GM12874 (cell line): ENCODE measurements around the gene CNTN1.

Source experiments
- CTCF ChIP-seq: IDR thresholded peaks from 2 replicates; pipeline ENCODE4 v1.5.1; 2011; ENCODE audit warnings: low read depth, mild to moderate bottlenecking, control low read depth, low read length, moderate library complexity; ENCODE audit not compliant: insufficient read depth

Gene CNTN1

DNA sequence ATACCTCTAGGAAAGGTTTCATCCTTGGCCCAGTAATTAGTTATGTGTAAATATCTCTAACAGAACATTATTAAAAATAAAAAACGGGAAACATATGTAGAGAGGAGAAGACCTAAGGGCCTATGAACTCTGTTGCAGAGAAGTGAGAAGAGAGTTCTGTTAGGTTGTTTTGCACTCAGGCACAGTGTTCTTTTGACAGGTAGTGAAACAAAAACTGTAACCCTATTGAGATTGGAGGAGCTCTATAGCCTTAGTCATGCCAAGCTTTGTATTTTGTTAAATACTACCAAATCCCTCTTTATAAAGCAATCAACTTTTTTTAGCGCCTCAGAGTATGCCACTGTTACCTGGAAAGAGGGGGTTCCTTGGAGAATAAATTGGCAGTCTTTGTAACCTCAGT, 77.6 kb downstream of the CNTN1 start:
- TF ChIP-seq CTCF: no peak

- no peak for TF ChIP-seq CTCF
Observed at GRCh38 chr12:40770781-40771180, 78.5 kb downstream of the CNTN1 start.

DNA sequence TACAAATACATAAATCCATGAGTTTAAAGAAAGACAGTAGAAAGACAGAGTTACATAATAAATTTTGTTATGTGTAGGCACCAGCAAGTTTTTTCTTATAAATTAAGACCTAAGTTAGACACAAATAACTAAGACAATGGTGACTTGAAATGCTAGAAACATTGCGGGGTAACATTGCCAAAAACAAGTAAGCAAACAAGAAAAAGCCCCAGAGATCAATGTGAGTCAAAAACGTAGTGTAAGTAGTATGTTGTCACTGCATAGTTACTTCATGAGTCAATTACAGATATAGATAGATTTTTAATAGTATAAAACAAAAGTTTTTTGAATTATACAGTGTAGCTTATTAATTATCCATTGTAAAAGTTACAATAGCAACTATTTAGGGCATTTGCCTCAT, 83.4 kb downstream of the CNTN1 start:
- no peak for TF ChIP-seq CTCF

GRCh38 chr12:40784102-40784501, 91.9 kb downstream of the CNTN1 start:
- no peak for TF ChIP-seq CTCF

- TF ChIP-seq CTCF: no peak
Observed at GRCh38 chr12:40788276-40788675, 96.0 kb downstream of the CNTN1 start.

DNA sequence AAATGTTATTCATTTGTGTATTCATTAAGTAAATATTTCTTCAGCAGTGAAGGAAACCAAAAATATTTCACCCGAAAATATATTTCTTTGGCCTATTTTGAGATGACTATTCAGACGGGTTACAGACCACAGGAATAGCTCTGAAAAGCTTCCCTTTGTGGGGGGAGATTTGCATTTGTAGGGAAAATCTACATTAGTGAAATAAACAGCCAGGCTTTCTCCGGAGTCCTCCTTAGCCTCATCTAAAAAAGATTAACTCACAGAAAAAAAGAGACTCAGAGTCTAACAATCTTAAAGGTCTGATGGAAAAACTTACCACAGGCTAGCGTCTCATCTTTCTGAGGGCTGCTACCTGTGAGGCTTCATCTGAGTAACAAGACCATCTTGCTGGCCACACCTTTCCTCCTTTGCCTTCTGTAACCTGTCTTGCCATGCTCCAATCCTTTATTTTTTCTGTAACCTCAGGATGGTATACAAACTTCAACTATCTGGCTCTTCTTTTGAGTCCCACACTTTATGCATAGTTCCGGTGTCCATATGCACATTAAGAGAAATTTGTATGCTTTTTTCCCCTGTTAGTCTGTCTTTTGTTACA, 100.7 kb downstream of the CNTN1 start:
- no peak for TF ChIP-seq CTCF

DNA sequence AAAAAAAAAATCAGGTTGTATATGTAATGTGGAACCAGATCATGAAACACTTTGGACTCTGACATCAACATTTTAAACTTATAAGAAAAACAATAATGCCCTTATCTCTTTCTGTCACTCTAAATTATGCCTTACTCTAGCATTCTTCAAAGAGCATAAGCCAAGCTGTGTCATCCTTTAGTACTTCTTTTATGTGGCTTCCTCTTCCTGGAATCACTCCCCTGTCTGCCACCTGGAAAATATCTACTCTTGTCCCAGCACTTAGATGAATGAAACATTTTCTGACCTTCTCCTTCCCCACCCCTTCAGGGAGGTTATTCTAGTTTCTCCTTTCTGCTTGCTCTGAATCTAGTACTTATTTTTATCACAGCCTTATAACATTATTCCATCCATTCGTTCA, 101.2 kb downstream of the CNTN1 start:
- no peak for TF ChIP-seq CTCF
